Mammary epithelial cell (primary cell): Measurements from ENCODE around the gene DCAF8.

ENCODE experiments used
- EZH2 ChIP-seq: IDR thresholded peaks from 2 replicates; pipeline ENCODE4 v1.6.1; 2012; ENCODE audit warnings: low read length, inconsistent platforms, borderline replicate concordance
- TF ChIP-seq, protein P1 (sequence below), 2 donors: IDR thresholded peaks in 1 of 2; conservative IDR thresholded peaks in 1 of 2; 2 replicates each; pipeline ENCODE4 v1.5.1; 2011 to 2012; ENCODE audit warnings: inconsistent platforms in 2 of 2, low read length in 2 of 2, mild to moderate bottlenecking in 2 of 2, control low read depth in 1 of 2, low read depth in 1 of 2; ENCODE audit not compliant: insufficient read depth in 1 of 2; ENCODE audit errors: extremely low read depth in 1 of 2

GRCh38 chr1:160307118-160307791 lies 44.9 kb upstream of the DCAF8 start:
- TF ChIP-seq, protein P1, sequence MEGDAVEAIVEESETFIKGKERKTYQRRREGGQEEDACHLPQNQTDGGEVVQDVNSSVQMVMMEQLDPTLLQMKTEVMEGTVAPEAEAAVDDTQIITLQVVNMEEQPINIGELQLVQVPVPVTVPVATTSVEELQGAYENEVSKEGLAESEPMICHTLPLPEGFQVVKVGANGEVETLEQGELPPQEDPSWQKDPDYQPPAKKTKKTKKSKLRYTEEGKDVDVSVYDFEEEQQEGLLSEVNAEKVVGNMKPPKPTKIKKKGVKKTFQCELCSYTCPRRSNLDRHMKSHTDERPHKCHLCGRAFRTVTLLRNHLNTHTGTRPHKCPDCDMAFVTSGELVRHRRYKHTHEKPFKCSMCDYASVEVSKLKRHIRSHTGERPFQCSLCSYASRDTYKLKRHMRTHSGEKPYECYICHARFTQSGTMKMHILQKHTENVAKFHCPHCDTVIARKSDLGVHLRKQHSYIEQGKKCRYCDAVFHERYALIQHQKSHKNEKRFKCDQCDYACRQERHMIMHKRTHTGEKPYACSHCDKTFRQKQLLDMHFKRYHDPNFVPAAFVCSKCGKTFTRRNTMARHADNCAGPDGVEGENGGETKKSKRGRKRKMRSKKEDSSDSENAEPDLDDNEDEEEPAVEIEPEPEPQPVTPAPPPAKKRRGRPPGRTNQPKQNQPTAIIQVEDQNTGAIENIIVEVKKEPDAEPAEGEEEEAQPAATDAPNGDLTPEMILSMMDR (conservative IDR thresholded peaks at IDR 0.05 in 1 of 2, IDR thresholded peaks at IDR 0.05 in 1 of 2; ENCODE audit: extremely low read depth in 1 of 2, insufficient read depth in 1 of 2, low read depth in 1 of 2, low read length in 2 of 2), result no peak
- no peak for TF ChIP-seq EZH2
